Colon (tissue), 2 donors: ENCODE results near the gene DTNB.
"Not testable (repeated sequence)": the region's sequence is repeated elsewhere in the genome, so short reads cannot be mapped to it uniquely, and the experiment has no call there.

Experiments used
- FAIRE-seq: peaks from 2 replicates; lab custom pipeline; 2012; peaks lifted over from hg19 to GRCh38; lab: Jason Lieb, UNC
- donor health status: control.
- donor health status: control.

Gene DTNB

GRCh38 chr2:25684577-25685473 lies 11.4 kb upstream of the DTNB start:
- FAIRE-seq, result no peak

GRCh38 chr2:25682082-25682481 lies 8.7 kb upstream of the DTNB start:
- FAIRE-seq, result no peak

- FAIRE-seq, result no peak
Observed at GRCh38 chr2:25677877-25678276, 4.5 kb upstream of the DTNB start.

GRCh38 chr2:25674077-25674362 lies 643 bp upstream of the DTNB start:
- FAIRE-seq, result no peak

- no peak for FAIRE-seq
Observed at GRCh38 chr2:25672494-25673299, 680 bp downstream of the DTNB start.

GRCh38 chr2:25671622-25672021 lies 1.8 kb downstream of the DTNB start:
- FAIRE-seq, result no peak

GRCh38 chr2:25669520-25669919 lies 3.9 kb downstream of the DTNB start:
- FAIRE-seq, result no peak

GRCh38 chr2:25666218-25666617 lies 7.2 kb downstream of the DTNB start:
- FAIRE-seq, result no peak

GRCh38 chr2:25665429-25665828 lies 7.9 kb downstream of the DTNB start:
- not testable (repeated sequence) for FAIRE-seq

GRCh38 chr2:25664965-25665307 lies 8.4 kb downstream of the DTNB start:
- FAIRE-seq, result no peak

GRCh38 chr2:25664183-25664964 lies 9.0 kb downstream of the DTNB start:
- FAIRE-seq, result no peak

GRCh38 chr2:25655316-25655715 lies 18.1 kb downstream of the DTNB start:
- FAIRE-seq, result no peak

- FAIRE-seq, result no peak
Observed at GRCh38 chr2:25654801-25655200, 18.6 kb downstream of the DTNB start.

GRCh38 chr2:25651782-25652455 lies 21.5 kb downstream of the DTNB start:
- no peak for FAIRE-seq

GRCh38 chr2:25651066-25651465 lies 22.3 kb downstream of the DTNB start:
- no peak for FAIRE-seq

- no peak for FAIRE-seq
Observed at GRCh38 chr2:25650256-25650655, 23.1 kb downstream of the DTNB start.

- FAIRE-seq, result no peak
Observed at GRCh38 chr2:25649786-25650185, 23.6 kb downstream of the DTNB start.

- no peak for FAIRE-seq
Observed at GRCh38 chr2:25642298-25642697, 31.1 kb downstream of the DTNB start.

GRCh38 chr2:25639696-25640095 lies 33.7 kb downstream of the DTNB start:
- FAIRE-seq, result no peak

- FAIRE-seq, result no peak
Observed at GRCh38 chr2:25639131-25639530, 34.2 kb downstream of the DTNB start.

GRCh38 chr2:25635797-25636196 lies 37.6 kb downstream of the DTNB start:
- FAIRE-seq, result no peak

- FAIRE-seq, result not testable (repeated sequence)
Observed at GRCh38 chr2:25633801-25634200, 39.6 kb downstream of the DTNB start.
